Effector memory CD4-positive, alpha-beta T cell (primary cell): ENCODE measurements around the gene LRRN2.

ENCODE experiments used
- DNase-seq, 3 donors: peaks; one replicate each; pipeline ENCODE4 v3.0.0-alpha.2; 2020
- H3K27ac ChIP-seq: 2 replicates; pipeline ENCODE4 v1.7.0; 2013; ENCODE audit warnings: mild to moderate bottlenecking, low read length, moderate library complexity; ENCODE audit not compliant: insufficient read depth, poor library complexity, severe bottlenecking
- H3K27me3 ChIP-seq: replicated peaks from 2 replicates; pipeline ENCODE4 v1.7.0; 2013; ENCODE audit warnings: mild to moderate bottlenecking, low read length; ENCODE audit not compliant: insufficient read depth, control insufficient read depth, poor library complexity, severe bottlenecking
- H3K36me3 ChIP-seq: 2 replicates; pipeline ENCODE4 v1.7.0; 2013; ENCODE audit warnings: mild to moderate bottlenecking, low read length, moderate library complexity; ENCODE audit not compliant: control insufficient read depth, insufficient read depth
- H3K4me1 ChIP-seq: 2 replicates; pipeline ENCODE4 v1.7.0; 2013; ENCODE audit warnings: low read length, mild to moderate bottlenecking; ENCODE audit not compliant: control insufficient read depth, insufficient read depth, poor library complexity, severe bottlenecking
- H3K4me3 ChIP-seq: 2 replicates; pipeline ENCODE4 v1.7.0; 2013; ENCODE audit warnings: low read length, low read depth, mild to moderate bottlenecking; ENCODE audit not compliant: insufficient read depth, poor library complexity, severe bottlenecking
- H3K9me3 ChIP-seq: 2 replicates; pipeline ENCODE4 v1.7.0; 2013; ENCODE audit warnings: mild to moderate bottlenecking, low read length, moderate library complexity; ENCODE audit not compliant: control insufficient read depth

LRRN2 gene

GRCh38 chr1:204649721-204650521 lies 35.6 kb downstream of the LRRN2 start:
- no peak overlapping the region for H3K27ac ChIP-seq
- no peak overlapping the region for H3K4me3 ChIP-seq
- DNase-seq: no peak
- no peaks in the 10 kb centered on the region for H3K27me3 ChIP-seq
- no peaks in the 10 kb centered on the region for H3K9me3 ChIP-seq
- no peaks in the 10 kb centered on the region for H3K36me3 ChIP-seq
- H3K4me1 ChIP-seq: no peaks in the 10 kb centered on the region

GRCh38 chr1:204648576-204648975 lies 37.0 kb downstream of the LRRN2 start:
- Histone ChIP-seq H3K9me3 (no peaks in the 10 kb centered on the region), H3K27ac (no peak overlapping the region), H3K4me3 (no peak overlapping the region), H3K36me3 (no peaks in the 10 kb centered on the region), H3K27me3 (no peaks in the 10 kb centered on the region), H3K4me1 (no peaks in the 10 kb centered on the region)
- DNase-seq: no peak

GRCh38 chr1:204647805-204648153 lies 37.8 kb downstream of the LRRN2 start:
- H3K4me1 ChIP-seq: no peaks in the 10 kb centered on the region
- H3K36me3 ChIP-seq: no peaks in the 10 kb centered on the region
- no peaks in the 10 kb centered on the region for H3K9me3 ChIP-seq
- DNase-seq: no peak
- H3K27me3 ChIP-seq: no peaks in the 10 kb centered on the region
- no peak overlapping the region for H3K27ac ChIP-seq
- no peak overlapping the region for H3K4me3 ChIP-seq

GRCh38 chr1:204647114-204647804 lies 38.3 kb downstream of the LRRN2 start:
- Histone ChIP-seq H3K36me3 (no peaks in the 10 kb centered on the region), H3K27me3 (peaks cover 3% of the 10 kb centered on the region), H3K27ac (no peak overlapping the region), H3K4me3 (no peak overlapping the region), H3K9me3 (no peaks in the 10 kb centered on the region), H3K4me1 (no peaks in the 10 kb centered on the region)
- DNase-seq: no peak

- H3K9me3 ChIP-seq: no peaks in the 10 kb centered on the region
- no peak overlapping the region for H3K27ac ChIP-seq
- H3K4me3 ChIP-seq: no peak overlapping the region
- no peak for DNase-seq
- H3K27me3 ChIP-seq: peaks cover 3% of the 10 kb centered on the region
- no peaks in the 10 kb centered on the region for H3K4me1 ChIP-seq
- H3K36me3 ChIP-seq: no peaks in the 10 kb centered on the region
Observed at GRCh38 chr1:204645666-204646065, 39.9 kb downstream of the LRRN2 start.

- no peak for DNase-seq
- no peak overlapping the region for H3K27ac ChIP-seq
- H3K4me1 ChIP-seq: no peaks in the 10 kb centered on the region
- peaks cover 3% of the 10 kb centered on the region for H3K27me3 ChIP-seq
- H3K9me3 ChIP-seq: no peaks in the 10 kb centered on the region
- H3K36me3 ChIP-seq: no peaks in the 10 kb centered on the region
- no peak overlapping the region for H3K4me3 ChIP-seq
Observed at GRCh38 chr1:204645251-204645650, 40.3 kb downstream of the LRRN2 start.

GRCh38 chr1:204643503-204643902 lies 42.0 kb downstream of the LRRN2 start:
- DNase-seq: no peak
- no peaks in the 10 kb centered on the region for H3K9me3 ChIP-seq

GRCh38 chr1:204641936-204642335 lies 43.6 kb downstream of the LRRN2 start:
- Histone ChIP-seq H3K9me3 (no peaks in the 10 kb centered on the region), H3K27ac (no peak overlapping the region), H3K27me3 (peaks cover 3% of the 10 kb centered on the region), H3K36me3 (no peaks in the 10 kb centered on the region), H3K4me3 (no peak overlapping the region), H3K4me1 (no peaks in the 10 kb centered on the region)
- no peak for DNase-seq

More at GRCh38 chr1:204643503-204643902, 42.0 kb downstream of the LRRN2 start:
- H3K4me3 ChIP-seq: no peak overlapping the region
- H3K4me1 ChIP-seq: no peaks in the 10 kb centered on the region
- no peaks in the 10 kb centered on the region for H3K36me3 ChIP-seq
- no peak overlapping the region for H3K27ac ChIP-seq
- peaks cover 3% of the 10 kb centered on the region for H3K27me3 ChIP-seq

- H3K4me1 ChIP-seq: no peaks in the 10 kb centered on the region
- no peak for DNase-seq
- no peaks in the 10 kb centered on the region for H3K9me3 ChIP-seq
- H3K4me3 ChIP-seq: no peak overlapping the region
- peaks cover 3% of the 10 kb centered on the region for H3K27me3 ChIP-seq
- no peaks in the 10 kb centered on the region for H3K36me3 ChIP-seq
- H3K27ac ChIP-seq: no peak overlapping the region
Observed at GRCh38 chr1:204641455-204641854, 44.1 kb downstream of the LRRN2 start.

- Histone ChIP-seq H3K9me3 (no peaks in the 10 kb centered on the region), H3K4me3 (no peak overlapping the region), H3K4me1 (no peaks in the 10 kb centered on the region), H3K27me3 (peaks cover 3% of the 10 kb centered on the region), H3K36me3 (no peaks in the 10 kb centered on the region), H3K27ac (no peak overlapping the region)
- DNase-seq: no peak
Observed at GRCh38 chr1:204640578-204640977, 45.0 kb downstream of the LRRN2 start.
